SK-N-SH (cell line): ENCODE measurements around the gene EPB41L4A. TPM values are rescaled to one million over a fixed set of nuclear protein-coding genes. Genes with fewer than 3 reads are reported as not detected.

Source experiments
- CTCF ChIA-PET: fragments of 300-600, 350-600 bp; formaldehyde crosslinking; extraction: SDS; loops from one replicate; lab custom pipeline; 2021; lab: Yijun Ruan, JAX
- POLR2A ChIA-PET: fragments of 350-600 bp; sonication (Branson Sonifier 250); formaldehyde crosslinking; extraction: SDS; loops from one replicate; lab custom pipeline; 2020; ENCODE audit warnings: antibody characterized with exemption, inconsistent platforms; lab: Yijun Ruan, JAX
- DNase-seq: peaks from one replicate; pipeline ENCODE4 v3.0.0; 2012
- H2AFZ ChIP-seq: fragments of 200-600 bp; sonication (generic); 2 replicates; pipeline ENCODE4 v1.8.1; 2016; ENCODE audit warnings: antibody characterized with exemption, mild to moderate bottlenecking, low read depth
- H3F3A ChIP-seq: fragments of 200-600 bp; sonication (generic); replicated peaks from 2 replicates; pipeline ENCODE3; 2016; ENCODE audit warnings: antibody characterized with exemption, mild to moderate bottlenecking; ENCODE audit not compliant: insufficient read depth
- H3K27ac ChIP-seq, 2 experiments: fragments of 200-500 bp in 1 of 2; fragments of 200-600 bp in 1 of 2; sonication (Bioruptor generic) in 1 of 2; sonication (generic), shearing (Covaris generic) in 1 of 2; 2 replicates each; pipeline versions ENCODE4 v1.5.1 to v1.6.1; 2014 to 2016; ENCODE audit warnings: low read depth in 2 of 2, inconsistent platforms in 1 of 2, low read length in 1 of 2, mild to moderate bottlenecking in 1 of 2, mixed read lengths in 1 of 2
- H3K27me3 ChIP-seq: fragments of 200-600 bp; sonication (generic), shearing (Covaris generic); 2 replicates; pipeline ENCODE4 v1.6.1; 2016; ENCODE audit warnings: mixed run types; ENCODE audit not compliant: insufficient read depth
- H3K36me3 ChIP-seq, 2 experiments: fragments of 200-500 bp in 1 of 2; fragments of 200-600 bp in 1 of 2; sonication (Bioruptor generic) in 1 of 2; sonication (generic) in 1 of 2; replicated peaks in 1 of 2; 2 replicates each; pipeline versions ENCODE3 to v1.5.1; 2014 to 2016; ENCODE audit warnings: low read length in 1 of 2, mild to moderate bottlenecking in 1 of 2; ENCODE audit not compliant: insufficient read depth in 2 of 2, control insufficient read depth in 1 of 2
- H3K4me1 ChIP-seq, 2 experiments: fragments of 200-500 bp in 1 of 2; fragments of 200-600 bp in 1 of 2; sonication (Bioruptor generic) in 1 of 2; sonication (generic), shearing (Covaris generic) in 1 of 2; 2 replicates each; pipeline versions ENCODE4 v1.5.1 to v1.6.1; 2014 to 2016; ENCODE audit warnings: low read depth in 1 of 2, low read length in 1 of 2, mixed run types in 1 of 2; ENCODE audit not compliant: insufficient read depth in 2 of 2, control insufficient read depth in 1 of 2
- H3K4me2 ChIP-seq: fragments of 200-600 bp; sonication (generic), shearing (Covaris generic); 2 replicates; pipeline ENCODE4 v1.6.1; 2017; ENCODE audit warnings: mixed run types
- H3K4me3 ChIP-seq, 2 experiments: fragments of 200-500 bp in 1 of 2; fragments of 200-600 bp in 1 of 2; sonication (Bioruptor generic) in 1 of 2; sonication (generic), shearing (Covaris generic) in 1 of 2; 2 replicates each; pipeline versions ENCODE4 v1.5.1 to v1.8.1; 2014 to 2016; ENCODE audit warnings: low read depth in 2 of 2, inconsistent platforms in 1 of 2, low read length in 1 of 2, mild to moderate bottlenecking in 1 of 2, mixed read lengths in 1 of 2, moderate library complexity in 1 of 2
- H3K79me2 ChIP-seq: fragments of 200-600 bp; sonication (generic); 2 replicates; pipeline ENCODE4 v1.8.1; 2017; ENCODE audit warnings: mild to moderate bottlenecking; ENCODE audit not compliant: insufficient read depth
- H3K9ac ChIP-seq: fragments of 200-600 bp; sonication (generic); 2 replicates; pipeline ENCODE4 v1.6.1; 2017; ENCODE audit warnings: mixed run types
- H3K9me2 ChIP-seq: fragments of 200-600 bp; sonication (generic); 2 replicates; pipeline ENCODE4 v1.6.1; 2017; ENCODE audit warnings: mixed run types
- H3K9me3 ChIP-seq: fragments of 200-600 bp; sonication (generic); 2 replicates; pipeline ENCODE4 v1.6.1; 2017; ENCODE audit warnings: mixed run types, mild to moderate bottlenecking, moderate library complexity
- H4K20me1 ChIP-seq: fragments of 200-600 bp; sonication (generic); 2 replicates; pipeline ENCODE4 v1.6.1; 2017; ENCODE audit warnings: mild to moderate bottlenecking, mixed run types; ENCODE audit not compliant: insufficient read depth
- CHD2 ChIP-seq: fragments of 150-350 bp; IDR thresholded peaks from 2 replicates; pipeline ENCODE4 v1.6.1; 2018; ENCODE audit warnings: low read length; ENCODE audit not compliant: partially characterized antibody
- ELF1 ChIP-seq: IDR thresholded peaks from 2 replicates; pipeline ENCODE4 v1.4.0; 2012
- EZH2phosphoT487 ChIP-seq: fragments of 200-600 bp; sonication (generic); IDR thresholded peaks from 2 replicates; pipeline ENCODE4 v1.6.1; 2017; ENCODE audit warnings: low read depth, mixed run types, mild to moderate bottlenecking, antibody characterized with exemption, moderate library complexity, borderline replicate concordance
- GATA2 ChIP-seq: sonication (generic); formaldehyde crosslinking; IDR thresholded peaks from 2 replicates; pipeline ENCODE4 v1.5.0; 2020; ENCODE audit warnings: mild to moderate bottlenecking, missing genetic modification reagents
- IRF3 ChIP-seq: fragments of 150-350 bp; IDR thresholded peaks from 2 replicates; pipeline ENCODE4 v1.6.1; 2016; ENCODE audit warnings: mild to moderate bottlenecking, low read depth, low read length
- JUND ChIP-seq: IDR thresholded peaks from 2 replicates; pipeline ENCODE4 v1.4.0; 2012
- MEF2A ChIP-seq: IDR thresholded peaks from 2 replicates; pipeline ENCODE4 v1.4.0; 2012; ENCODE audit warnings: low read depth, borderline replicate concordance
- MXI1 ChIP-seq: IDR thresholded peaks from 2 replicates; pipeline ENCODE4 v1.6.1; 2012; ENCODE audit warnings: mild to moderate bottlenecking, low read depth, low read length, improper control_type of control experiment
- NFIC ChIP-seq: IDR thresholded peaks from 2 replicates; pipeline ENCODE4 v1.4.0; 2012; ENCODE audit warnings: borderline replicate concordance
- NRF1 ChIP-seq: IDR thresholded peaks from 2 replicates; pipeline ENCODE4 v1.6.1; 2012; ENCODE audit warnings: low read depth, mild to moderate bottlenecking, low read length
- POLR2AphosphoS5 ChIP-seq: IDR thresholded peaks from 2 replicates; pipeline ENCODE4 v1.6.1; 2012; ENCODE audit warnings: low read depth, low read length
- RCOR1 ChIP-seq: fragments of 150-350 bp; IDR thresholded peaks from 2 replicates; pipeline ENCODE4 v1.6.1; 2017; ENCODE audit warnings: antibody characterized with exemption, low read length
- RFX5 ChIP-seq: IDR thresholded peaks from 2 replicates; pipeline ENCODE4 v1.6.1; 2012; ENCODE audit warnings: mild to moderate bottlenecking, improper control_type of control experiment, low read length
- SMC3 ChIP-seq: IDR thresholded peaks from 2 replicates; pipeline ENCODE4 v1.6.1; 2012; ENCODE audit warnings: low read depth, low read length, improper control_type of control experiment
- TAF1 ChIP-seq: IDR thresholded peaks from 2 replicates; pipeline ENCODE4 v1.6.1; 2012; ENCODE audit warnings: low read depth, mild to moderate bottlenecking, low read length, moderate library complexity, borderline replicate concordance
- TCF12 ChIP-seq: IDR thresholded peaks from 2 replicates; pipeline ENCODE4 v1.4.0; 2012
- TEAD4 ChIP-seq: IDR thresholded peaks from 2 replicates; pipeline ENCODE4 v1.4.0; 2012; ENCODE audit warnings: mild to moderate bottlenecking, borderline replicate concordance; ENCODE audit not compliant: insufficient read depth
- YY1 ChIP-seq: IDR thresholded peaks from 2 replicates; pipeline ENCODE4 v1.4.0; 2012; ENCODE audit warnings: low read depth, mild to moderate bottlenecking
- WGBS: methylation state at CpG from one replicate; pipeline ENCODE4 v1.1.6; 2017; ENCODE audit warnings: low lambda C conversion rate; 5-methylcytosine and 5-hydroxymethylcytosine counted together
- polyA plus RNA-seq, 3 experiments: library from polyadenylated mRNA; depleted of rRNA; stranded (reverse); fragments of >200 nt; gene quantifications; 2 replicates each; pipeline ENCODE4 v1.2.3, GENCODE V29; 2012
- TF ChIP-seq, protein P1 (sequence below): fragments of 200-600 bp; sonication (generic); IDR thresholded peaks from 2 replicates; pipeline ENCODE4 v1.6.1; 2017; ENCODE audit warnings: antibody characterized with exemption, mild to moderate bottlenecking, moderate library complexity
- TF ChIP-seq, protein P2 (sequence below): IDR thresholded peaks from 2 replicates; pipeline ENCODE4 v1.4.0; 2012; ENCODE audit warnings: low read depth
- TF ChIP-seq, protein P3 (sequence below): fragments of 150-350 bp; IDR thresholded peaks from 2 replicates; pipeline ENCODE4 v1.6.1; 2017; ENCODE audit warnings: antibody characterized with exemption, low read length, low read depth, borderline replicate concordance

The EPB41L4A gene
- polyA plus RNA-seq, 1 of the 3 experiments (the other 2 are of a cell fraction): 0.07 TPM

DNA sequence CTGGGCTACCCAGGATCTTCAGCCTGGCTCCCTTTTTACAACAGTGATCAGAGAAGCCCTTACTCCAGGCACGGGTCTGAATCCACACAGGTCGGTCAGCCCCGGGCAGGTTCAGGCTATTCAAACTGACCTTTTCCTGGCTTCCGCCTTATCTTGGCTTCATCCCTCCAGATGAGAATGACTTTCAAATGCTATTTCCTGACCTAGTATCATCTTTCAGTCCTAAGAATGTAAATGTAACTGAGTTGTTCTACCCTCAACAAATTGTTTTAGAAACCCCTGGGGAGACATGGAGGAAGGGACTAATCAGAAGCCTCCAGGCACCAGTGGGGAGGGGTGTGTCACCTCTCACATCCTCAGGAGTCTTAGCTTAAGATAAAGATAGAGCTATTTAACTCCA lies 213.2 kb downstream of the EPB41L4A start (continued):
- TF ChIP-seq, protein P1, sequence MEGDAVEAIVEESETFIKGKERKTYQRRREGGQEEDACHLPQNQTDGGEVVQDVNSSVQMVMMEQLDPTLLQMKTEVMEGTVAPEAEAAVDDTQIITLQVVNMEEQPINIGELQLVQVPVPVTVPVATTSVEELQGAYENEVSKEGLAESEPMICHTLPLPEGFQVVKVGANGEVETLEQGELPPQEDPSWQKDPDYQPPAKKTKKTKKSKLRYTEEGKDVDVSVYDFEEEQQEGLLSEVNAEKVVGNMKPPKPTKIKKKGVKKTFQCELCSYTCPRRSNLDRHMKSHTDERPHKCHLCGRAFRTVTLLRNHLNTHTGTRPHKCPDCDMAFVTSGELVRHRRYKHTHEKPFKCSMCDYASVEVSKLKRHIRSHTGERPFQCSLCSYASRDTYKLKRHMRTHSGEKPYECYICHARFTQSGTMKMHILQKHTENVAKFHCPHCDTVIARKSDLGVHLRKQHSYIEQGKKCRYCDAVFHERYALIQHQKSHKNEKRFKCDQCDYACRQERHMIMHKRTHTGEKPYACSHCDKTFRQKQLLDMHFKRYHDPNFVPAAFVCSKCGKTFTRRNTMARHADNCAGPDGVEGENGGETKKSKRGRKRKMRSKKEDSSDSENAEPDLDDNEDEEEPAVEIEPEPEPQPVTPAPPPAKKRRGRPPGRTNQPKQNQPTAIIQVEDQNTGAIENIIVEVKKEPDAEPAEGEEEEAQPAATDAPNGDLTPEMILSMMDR: no peak
- TF ChIP-seq GATA2 (CRISPR knock-in tag) (no peak), NRF1 (no peak), RCOR1 (no peak), NFIC (no peak), ELF1 (no peak), CHD2 (no peak), JUND (no peak), MEF2A (no peak), TCF12 (no peak)
- TF ChIP-seq, protein P2, sequence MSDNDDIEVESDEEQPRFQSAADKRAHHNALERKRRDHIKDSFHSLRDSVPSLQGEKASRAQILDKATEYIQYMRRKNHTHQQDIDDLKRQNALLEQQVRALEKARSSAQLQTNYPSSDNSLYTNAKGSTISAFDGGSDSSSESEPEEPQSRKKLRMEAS: no peak

DNA sequence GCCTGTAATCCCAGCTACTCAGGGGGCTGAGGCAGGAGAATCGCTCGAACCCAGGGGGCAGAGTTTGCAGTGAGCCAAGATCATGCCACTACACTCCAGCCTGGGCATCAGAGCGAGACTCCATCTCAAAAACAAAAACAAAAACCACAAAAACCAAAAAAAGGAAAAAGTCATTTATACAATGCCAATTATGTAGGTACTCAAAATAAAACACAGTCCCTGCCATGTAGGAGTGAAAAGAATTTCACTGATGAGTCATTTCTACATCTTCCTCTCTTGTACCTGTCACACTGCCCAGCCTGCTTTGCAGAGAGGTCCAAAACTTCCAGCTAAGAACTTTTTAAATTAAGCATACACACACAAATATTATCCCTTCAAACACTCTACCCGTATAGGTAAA lies 215.8 kb downstream of the EPB41L4A start:
- ChIA-PET POLR2A (no interaction called here), CTCF (interaction anchor here (1.4 to 4.8 kb wide), 2 partner anchors 14 to 217 kb away, joined by 3 to 27 read pairs; no protein-coding TSS in a partner anchor)
- no peaks in the 10 kb centered on the region; a peak in 1 of 4 replicates for H3K4me1 ChIP-seq
- H3K27ac ChIP-seq: no peak overlapping the region
- no peaks in the 10 kb centered on the region for H3K9me3 ChIP-seq
- H3K27me3 ChIP-seq: no peaks in the 10 kb centered on the region; the same call in none of the 2 replicates
- H3K79me2 ChIP-seq: no peaks in the 10 kb centered on the region
- 80% methylated on average over 4 of the region's 4 CpGs for WGBS
- DNase-seq: no peak
- no peak overlapping the region for H3K9ac ChIP-seq
- no peaks in the 10 kb centered on the region for H3K36me3 ChIP-seq
- H3K4me2 ChIP-seq: no peak overlapping the region
- TF ChIP-seq SMC3 (no peak), CHD2 (no peak), NFIC (no peak), TEAD4 (no peak), TAF1 (no peak), JUND (no peak), YY1 (no peak), EZH2phosphoT487 (no peak), IRF3 (no peak), MEF2A (no peak), RFX5 (no peak), POLR2AphosphoS5 (no peak), GATA2 (CRISPR knock-in tag) (no peak), MXI1 (no peak)
- TF ChIP-seq, protein P1: no peak
- TF ChIP-seq, protein P2: no peak
- TF ChIP-seq, protein P3, sequence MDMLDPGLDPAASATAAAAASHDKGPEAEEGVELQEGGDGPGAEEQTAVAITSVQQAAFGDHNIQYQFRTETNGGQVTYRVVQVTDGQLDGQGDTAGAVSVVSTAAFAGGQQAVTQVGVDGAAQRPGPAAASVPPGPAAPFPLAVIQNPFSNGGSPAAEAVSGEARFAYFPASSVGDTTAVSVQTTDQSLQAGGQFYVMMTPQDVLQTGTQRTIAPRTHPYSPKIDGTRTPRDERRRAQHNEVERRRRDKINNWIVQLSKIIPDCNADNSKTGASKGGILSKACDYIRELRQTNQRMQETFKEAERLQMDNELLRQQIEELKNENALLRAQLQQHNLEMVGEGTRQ: no peak
- no peaks in the 10 kb centered on the region for H3K9me2 ChIP-seq
- no peak overlapping the region for H2AFZ ChIP-seq
- no peaks in the 10 kb centered on the region for H4K20me1 ChIP-seq
- no peaks in the 10 kb centered on the region for H3F3A ChIP-seq
- no peak overlapping the region for H3K4me3 ChIP-seq
